ENCODE results near the gene AGMO.

DNA sequence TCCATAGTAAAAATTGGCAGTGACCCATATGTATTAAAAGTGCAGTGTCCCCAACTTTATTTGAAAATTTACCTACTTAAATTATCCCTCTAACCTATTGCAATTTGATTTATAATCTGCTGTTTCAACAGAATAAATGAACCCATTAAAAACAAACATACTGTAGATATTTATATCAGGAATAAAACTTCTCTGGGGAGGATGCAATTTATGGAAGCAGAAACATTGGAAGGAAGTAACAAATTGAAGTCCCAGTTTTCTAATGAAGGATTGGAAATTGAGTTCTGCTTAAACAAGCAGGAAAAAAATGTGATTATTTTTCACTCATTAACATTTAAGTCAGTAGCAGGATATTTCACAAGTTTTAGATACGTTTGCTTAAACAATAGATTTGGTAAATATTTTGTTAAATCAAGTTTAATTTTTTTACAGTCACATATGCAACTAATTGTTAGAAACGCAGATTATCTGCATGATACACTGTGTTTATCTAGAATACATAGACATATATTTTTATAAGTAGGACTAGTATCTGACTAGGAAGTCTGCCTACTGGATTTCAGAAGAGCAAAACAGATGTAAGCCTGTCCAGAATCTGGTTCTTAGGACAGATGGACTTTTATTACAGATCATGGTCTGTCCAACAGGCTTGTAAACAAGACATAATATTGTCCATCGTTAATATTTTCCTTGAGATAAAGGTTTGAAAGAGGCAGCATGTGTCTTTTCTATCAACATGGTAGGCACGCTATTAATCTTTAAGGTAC, 5.3 kb downstream of the AGMO start:
- TF ChIP-seq, protein P1, sequence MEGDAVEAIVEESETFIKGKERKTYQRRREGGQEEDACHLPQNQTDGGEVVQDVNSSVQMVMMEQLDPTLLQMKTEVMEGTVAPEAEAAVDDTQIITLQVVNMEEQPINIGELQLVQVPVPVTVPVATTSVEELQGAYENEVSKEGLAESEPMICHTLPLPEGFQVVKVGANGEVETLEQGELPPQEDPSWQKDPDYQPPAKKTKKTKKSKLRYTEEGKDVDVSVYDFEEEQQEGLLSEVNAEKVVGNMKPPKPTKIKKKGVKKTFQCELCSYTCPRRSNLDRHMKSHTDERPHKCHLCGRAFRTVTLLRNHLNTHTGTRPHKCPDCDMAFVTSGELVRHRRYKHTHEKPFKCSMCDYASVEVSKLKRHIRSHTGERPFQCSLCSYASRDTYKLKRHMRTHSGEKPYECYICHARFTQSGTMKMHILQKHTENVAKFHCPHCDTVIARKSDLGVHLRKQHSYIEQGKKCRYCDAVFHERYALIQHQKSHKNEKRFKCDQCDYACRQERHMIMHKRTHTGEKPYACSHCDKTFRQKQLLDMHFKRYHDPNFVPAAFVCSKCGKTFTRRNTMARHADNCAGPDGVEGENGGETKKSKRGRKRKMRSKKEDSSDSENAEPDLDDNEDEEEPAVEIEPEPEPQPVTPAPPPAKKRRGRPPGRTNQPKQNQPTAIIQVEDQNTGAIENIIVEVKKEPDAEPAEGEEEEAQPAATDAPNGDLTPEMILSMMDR (conservative IDR thresholded peaks at IDR 0.05; ENCODE audit: low read length), result no peak
- no peak for TF ChIP-seq EZH2phosphoT487 (IDR thresholded peaks at IDR 0.05; ENCODE audit: borderline replicate concordance)

Data from Loucy (cell line).